H1 (cell line): Measurements from ENCODE around the gene PRRX2. TPM values are rescaled to one million over a fixed set of nuclear protein-coding genes. Genes with fewer than 3 reads are reported as not detected.

Experiments
- CTCF ChIA-PET: fragments of 300-600 bp; sonication (Branson Sonifier 250); formaldehyde crosslinking; loops from one replicate; lab custom pipeline; 2021; ENCODE audit not compliant: partially characterized antibody; lab: Charles Lee
- POLR2A ChIA-PET: fragments of 300-600 bp; sonication (Branson Sonifier 250); formaldehyde crosslinking; loops from one replicate; lab custom pipeline; 2021; ENCODE audit warnings: inconsistent platforms; ENCODE audit not compliant: partially characterized antibody; lab: Charles Lee
- DNase-seq, 2 experiments: peaks; one replicate each; pipeline versions ENCODE4 v3.0.0 to v3.0.0-alpha.2; 2010 to 2022; ENCODE audit warnings: low spot score in 2 of 2, low read depth in 1 of 2, mixed read lengths in 1 of 2
- FAIRE-seq: peaks from 2 replicates; lab custom pipeline; 2011; peaks lifted over from hg19 to GRCh38; lab: Jason Lieb, UNC
- H2AFZ ChIP-seq: 2 replicates; pipeline ENCODE4 v1.8.1; 2012; ENCODE audit warnings: low read length, inconsistent platforms
- H2AK5ac ChIP-seq: 2 replicates; pipeline ENCODE4 v1.6.1; 2013; ENCODE audit warnings: low read depth, low read length
- H2BK120ac ChIP-seq: replicated peaks from 2 replicates; pipeline ENCODE3; 2013; ENCODE audit warnings: low read depth, low read length, inconsistent platforms
- H2BK12ac ChIP-seq: 2 replicates; pipeline ENCODE4 v1.6.1; 2013; ENCODE audit warnings: low read depth, low read length
- H2BK15ac ChIP-seq: 2 replicates; pipeline ENCODE4 v1.6.1; 2013; ENCODE audit warnings: low read length
- H2BK20ac ChIP-seq: 2 replicates; pipeline ENCODE4 v1.6.1; 2013; ENCODE audit warnings: low read length
- H2BK5ac ChIP-seq: 2 replicates; pipeline ENCODE4 v1.6.1; 2013; ENCODE audit warnings: low read depth, low read length
- H3K14ac ChIP-seq: 2 replicates; pipeline ENCODE4 v1.6.1; 2013; ENCODE audit warnings: inconsistent platforms; ENCODE audit not compliant: insufficient read length
- H3K18ac ChIP-seq: 2 replicates; pipeline ENCODE4 v1.6.1; 2013; ENCODE audit warnings: low read length; ENCODE audit errors: extremely low read depth
- H3K23ac ChIP-seq: 2 replicates; pipeline ENCODE4 v1.6.1; 2013; ENCODE audit warnings: inconsistent platforms; ENCODE audit not compliant: insufficient read length
- H3K23me2 ChIP-seq: 2 replicates; pipeline ENCODE4 v1.6.1; 2013; ENCODE audit warnings: low read depth, low read length
- H3K27ac ChIP-seq: 2 replicates; pipeline ENCODE4 v1.6.1; 2011; ENCODE audit warnings: low read depth, low read length, inconsistent platforms
- H3K27me3 ChIP-seq, 4 experiments: replicated peaks in 1 of 4; 1 replicate in 1 of 4; 2 replicates in 3 of 4; pipeline versions ENCODE4 v1.6.1 to v1.8.1; 2011 to 2013; ENCODE audit warnings: low read length in 3 of 4, mild to moderate bottlenecking in 3 of 4, inconsistent platforms in 2 of 4, mixed read lengths in 2 of 4, moderate library complexity in 1 of 4; ENCODE audit not compliant: control insufficient read depth in 3 of 4, insufficient read depth in 3 of 4; ENCODE audit errors: extremely low read depth in 1 of 4
- H3K36me3 ChIP-seq, 4 experiments: 2 replicates each; pipeline versions ENCODE4 v1.6.1 to v1.8.1; 2011 to 2013; ENCODE audit warnings: mild to moderate bottlenecking in 4 of 4, low read length in 3 of 4, moderate library complexity in 2 of 4, control low read depth in 1 of 4, inconsistent platforms in 1 of 4; ENCODE audit not compliant: insufficient read depth in 4 of 4, control insufficient read depth in 2 of 4
- H3K4ac ChIP-seq: replicated peaks from 2 replicates; pipeline ENCODE3; 2013; ENCODE audit warnings: low read length, low read depth, mixed read lengths, inconsistent platforms; ENCODE audit not compliant: insufficient read length
- H3K4me1 ChIP-seq, 4 experiments: replicated peaks in 1 of 4; 1 replicate in 1 of 4; 2 replicates in 3 of 4; pipeline versions ENCODE4 v1.6.1 to v1.8.1; 2011 to 2013; ENCODE audit warnings: low read length in 3 of 4, inconsistent platforms in 2 of 4, mixed read lengths in 1 of 4; ENCODE audit not compliant: insufficient read depth in 4 of 4, control insufficient read depth in 3 of 4
- H3K4me2 ChIP-seq, 2 experiments: 2 replicates each; pipeline versions ENCODE4 v1.6.1 to v1.8.1; 2011 to 2013; ENCODE audit warnings: low read depth in 2 of 2, low read length in 2 of 2, control low read depth in 1 of 2, inconsistent platforms in 1 of 2, mild to moderate bottlenecking in 1 of 2; ENCODE audit not compliant: insufficient read depth in 1 of 2
- H3K4me3 ChIP-seq, 4 experiments: fragments of 200-600, 300-600 bp in 1 of 4; sonication (generic), shearing (Covaris generic), sonication (Bioruptor Twin) in 1 of 4; 2 replicates each; pipeline versions ENCODE4 v1.5.1 to v1.8.1; 2011 to 2016; ENCODE audit warnings: low read length in 4 of 4, low read depth in 3 of 4, control low read depth in 2 of 4, inconsistent platforms in 2 of 4, mild to moderate bottlenecking in 2 of 4, mixed read lengths in 1 of 4, moderate library complexity in 1 of 4; ENCODE audit not compliant: insufficient read depth in 2 of 4; ENCODE audit errors: extremely low read depth in 1 of 4
- H3K56ac ChIP-seq: replicated peaks from 2 replicates; pipeline ENCODE3; 2013; ENCODE audit warnings: low read depth, mild to moderate bottlenecking, mixed read lengths, low read length, inconsistent platforms; ENCODE audit not compliant: insufficient read length
- H3K79me1 ChIP-seq: 2 replicates; pipeline ENCODE4 v1.6.1; 2013; ENCODE audit warnings: low read depth, low read length, control low read depth
- H3K79me2 ChIP-seq, 2 experiments: 2 replicates each; pipeline versions ENCODE4 v1.6.1 to v1.8.1; 2012 to 2013; ENCODE audit warnings: low read length in 2 of 2, mild to moderate bottlenecking in 2 of 2, inconsistent platforms in 1 of 2; ENCODE audit not compliant: insufficient read depth in 2 of 2, control insufficient read depth in 1 of 2
- H3K9ac ChIP-seq, 4 experiments: replicated peaks in 1 of 4; 1 replicate in 1 of 4; 2 replicates in 3 of 4; pipeline versions ENCODE4 v1.6.1 to v1.8.1; 2011 to 2013; ENCODE audit warnings: low read depth in 3 of 4, low read length in 3 of 4, control low read depth in 2 of 4, mild to moderate bottlenecking in 2 of 4, moderate library complexity in 2 of 4, inconsistent platforms in 1 of 4; ENCODE audit errors: extremely low read depth in 1 of 4
- H3K9me3 ChIP-seq, 2 experiments: 2 replicates each; pipeline versions ENCODE4 v1.6.1 to v1.8.1; 2012 to 2013; ENCODE audit warnings: mild to moderate bottlenecking in 2 of 2, moderate library complexity in 2 of 2, control low read depth in 1 of 2, inconsistent platforms in 1 of 2, low read depth in 1 of 2, low read length in 1 of 2, mixed read lengths in 1 of 2; ENCODE audit not compliant: insufficient read depth in 2 of 2
- H4K20me1 ChIP-seq, 2 experiments: replicated peaks in 1 of 2; 2 replicates each; pipeline versions ENCODE3 to v1.8.1; 2011 to 2013; ENCODE audit warnings: inconsistent platforms in 2 of 2, low read length in 2 of 2, mild to moderate bottlenecking in 1 of 2; ENCODE audit not compliant: insufficient read depth in 2 of 2, control insufficient read depth in 1 of 2
- H4K5ac ChIP-seq: 2 replicates; pipeline ENCODE4 v1.6.1; 2013; ENCODE audit warnings: low read length, low read depth, mixed read lengths, inconsistent platforms; ENCODE audit not compliant: insufficient read length
- H4K8ac ChIP-seq: 2 replicates; pipeline ENCODE4 v1.8.0; 2013; ENCODE audit warnings: mild to moderate bottlenecking, moderate library complexity, low read length, inconsistent platforms; ENCODE audit not compliant: insufficient read depth; ENCODE audit errors: extremely low read depth
- H4K91ac ChIP-seq: replicated peaks from 2 replicates; pipeline ENCODE3; 2013; ENCODE audit warnings: low read length, mixed read lengths, inconsistent platforms; ENCODE audit not compliant: insufficient read length
- EGR1 ChIP-seq: IDR thresholded peaks from 2 replicates; pipeline ENCODE4 v1.6.1; 2011; ENCODE audit warnings: low read depth, low read length, borderline replicate concordance
- JUND ChIP-seq: IDR thresholded peaks from 2 replicates; pipeline ENCODE4 v1.6.1; 2011; ENCODE audit warnings: mild to moderate bottlenecking, improper control_type of control experiment, low read length
- WGBS, 2 experiments: shearing (Covaris generic) in 1 of 2; methylation state at CpG; one replicate each; pipeline versions ENCODE4 v1.1.6 to v1.1.7; 2013 to 2015; ENCODE audit warnings: low lambda C conversion rate in 2 of 2, mixed read lengths in 2 of 2, inconsistent platforms in 1 of 2, low coverage in 1 of 2, missing lambda C conversion rate in 1 of 2; ENCODE audit not compliant: insufficient replicate concordance in 2 of 2, insufficient coverage in 1 of 2, insufficient read length in 1 of 2; ENCODE audit errors: extremely low coverage in 1 of 2, missing lambda C conversion rate in 1 of 2; 5-methylcytosine and 5-hydroxymethylcytosine counted together
- polyA plus RNA-seq, 7 experiments: library from polyadenylated mRNA; depleted of rRNA in 3 of 7; stranded (reverse) in 5 of 7; unstranded in 2 of 7; fragments of >200 nt in 5 of 7; fragments of 200-250 nt in 2 of 7; gene quantifications; 1 replicate in 5 of 7; 2 replicates in 1 of 7; 4 replicates in 1 of 7; pipeline versions ENCODE4 v1.2.1 to v1.2.3, GENCODE V29; 2011 to 2013; ENCODE audit warnings: missing spikeins in 2 of 7, mixed read lengths in 2 of 7
- total RNA-seq: library from RNA; stranded (reverse); fragmentation: NEBNext Ultra II Directional; extraction: Animal tissue kit (Norgen Biotek cat#: 25700); gene quantifications from 2 replicates; pipeline ENCODE4 v1.2.1, GENCODE V29; 2021

PRRX2 gene
- total and polyA plus RNA-seq, 2 of the 8 experiments (the other 6 are each of a cell fraction or from before 2014, with no cell fraction given) = 5.8 to 9.2 TPM

- Histone ChIP-seq H2BK15ac (no peak overlapping the region), H3K27me3 (no peaks in the 10 kb centered on the region), H3K79me1 (no peaks in the 10 kb centered on the region), H4K8ac (no peak overlapping the region), H2AFZ (no peak overlapping the region), H2BK12ac (no peak overlapping the region), H3K4me3 (no peak overlapping the region), H3K23ac (no peak overlapping the region), H3K18ac (no peak overlapping the region), H2BK20ac (no peak overlapping the region), H3K4me2 (no peak overlapping the region), H4K20me1 (no peaks in the 10 kb centered on the region), H3K4ac (no peak overlapping the region), H3K4me1 (peaks cover 0 to 4% (median 2%) of the 10 kb centered on the region in 4 experiments; a peak in 3 of 7 replicates), H4K5ac (no peak overlapping the region), H3K36me3 (no peaks in the 10 kb centered on the region), H2BK5ac (no peak overlapping the region), H3K9me3 (no peaks in the 10 kb centered on the region), H3K9ac (no peak overlapping the region), H3K56ac (no peak overlapping the region), H2BK120ac (no peak overlapping the region), H4K91ac (no peak overlapping the region), H3K23me2 (no peaks in the 10 kb centered on the region), H3K14ac (no peak overlapping the region), H3K79me2 (no peaks in the 10 kb centered on the region), H3K27ac (no peak overlapping the region), H2AK5ac (no peak overlapping the region)
- FAIRE-seq (no peak), DNase-seq (no peak)
- POLR2A ChIA-PET = interaction anchor here (1.1 kb wide), 1 partner anchor 33 kb away, joined by 4 read pairs; no protein-coding TSS in a partner anchor
- CTCF ChIA-PET = interaction anchor here (0.7 to 1.9 kb wide), 5 partner anchors 13 to 54 kb away, joined by 3 to 4 read pairs (median 4); no protein-coding TSS in a partner anchor
- 96% methylated on average over 8 of the region's 8 CpGs; no CpG with 5 or more reads in 1 of the 2 experiments for WGBS, 2 experiments
- TF ChIP-seq JUND = no peak
- no peak for TF ChIP-seq EGR1
Measured at GRCh38 chr9:129672702-129673101, 7.3 kb downstream of the PRRX2 start.
